Fibroblast of mammary gland (primary cell): ENCODE data around the gene ZNF274.
A peak's percentile ranks its signal among the peaks of the same experiment; 100 is the strongest.

Experiments used
- DNase-seq: peaks from one replicate; pipeline ENCODE4 v3.0.0-alpha.2; 2010; ENCODE audit warnings: low read depth
- H3K4me3 ChIP-seq: 2 replicates; pipeline ENCODE4 v1.5.1; 2011; ENCODE audit warnings: low read depth, mild to moderate bottlenecking, low read length, moderate library complexity; ENCODE audit not compliant: control insufficient read depth
- TF ChIP-seq, protein P1 (sequence below): conservative IDR thresholded peaks from 2 replicates; pipeline ENCODE4 v1.5.1; 2011; ENCODE audit warnings: low read depth, low read length, inconsistent platforms; ENCODE audit not compliant: control insufficient read depth, insufficient read depth

Gene ZNF274

DNA sequence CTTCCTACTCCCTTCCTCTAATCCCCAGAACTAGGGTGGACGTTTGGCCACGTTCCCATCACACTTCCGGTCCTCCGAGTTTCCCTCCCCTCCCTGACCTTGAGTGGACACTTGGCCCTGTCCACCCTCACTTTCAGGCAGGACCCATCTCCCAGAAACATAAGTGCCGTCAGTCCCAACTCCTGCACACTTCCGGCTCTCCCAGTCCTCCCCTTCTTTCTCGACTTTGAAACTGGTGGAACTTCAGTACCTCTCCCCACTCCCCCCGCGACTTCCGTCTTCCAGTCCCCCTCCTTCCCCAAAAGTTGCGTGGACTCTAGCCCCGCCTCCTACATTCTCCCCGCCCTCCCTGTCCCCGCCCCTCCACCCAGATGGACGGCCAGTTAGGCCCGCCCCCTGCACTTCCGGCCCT lies 278 bp upstream of the ZNF274 start:
- TF ChIP-seq, protein P1, sequence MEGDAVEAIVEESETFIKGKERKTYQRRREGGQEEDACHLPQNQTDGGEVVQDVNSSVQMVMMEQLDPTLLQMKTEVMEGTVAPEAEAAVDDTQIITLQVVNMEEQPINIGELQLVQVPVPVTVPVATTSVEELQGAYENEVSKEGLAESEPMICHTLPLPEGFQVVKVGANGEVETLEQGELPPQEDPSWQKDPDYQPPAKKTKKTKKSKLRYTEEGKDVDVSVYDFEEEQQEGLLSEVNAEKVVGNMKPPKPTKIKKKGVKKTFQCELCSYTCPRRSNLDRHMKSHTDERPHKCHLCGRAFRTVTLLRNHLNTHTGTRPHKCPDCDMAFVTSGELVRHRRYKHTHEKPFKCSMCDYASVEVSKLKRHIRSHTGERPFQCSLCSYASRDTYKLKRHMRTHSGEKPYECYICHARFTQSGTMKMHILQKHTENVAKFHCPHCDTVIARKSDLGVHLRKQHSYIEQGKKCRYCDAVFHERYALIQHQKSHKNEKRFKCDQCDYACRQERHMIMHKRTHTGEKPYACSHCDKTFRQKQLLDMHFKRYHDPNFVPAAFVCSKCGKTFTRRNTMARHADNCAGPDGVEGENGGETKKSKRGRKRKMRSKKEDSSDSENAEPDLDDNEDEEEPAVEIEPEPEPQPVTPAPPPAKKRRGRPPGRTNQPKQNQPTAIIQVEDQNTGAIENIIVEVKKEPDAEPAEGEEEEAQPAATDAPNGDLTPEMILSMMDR = no peak
- H3K4me3 ChIP-seq = peak overlapping the region; percentile 80
- DNase-seq = no peak

DNA sequence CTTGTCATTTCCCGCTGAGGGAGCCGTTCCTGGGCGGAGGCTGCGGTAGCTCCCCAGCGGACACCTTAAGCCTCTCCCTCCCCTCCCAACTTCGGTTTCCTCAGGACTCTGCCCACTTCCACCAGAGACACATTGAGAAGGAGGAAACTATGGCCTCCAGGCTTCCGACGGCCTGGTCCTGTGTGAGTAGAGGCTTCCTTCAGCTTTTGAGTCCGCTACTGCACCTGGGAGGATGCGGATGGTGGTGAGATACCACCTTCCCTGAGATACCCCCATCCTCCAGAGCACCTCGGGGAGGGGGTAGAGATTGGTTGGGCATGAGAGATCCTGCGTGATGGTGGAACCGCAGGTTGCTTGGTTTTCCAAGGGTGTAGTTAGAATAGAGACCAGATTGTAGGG lies 955 bp downstream of the ZNF274 start:
- TF ChIP-seq, protein P1 = no peak
- DNase-seq = no peak
- peak overlapping the region; percentile 80 for H3K4me3 ChIP-seq

DNA sequence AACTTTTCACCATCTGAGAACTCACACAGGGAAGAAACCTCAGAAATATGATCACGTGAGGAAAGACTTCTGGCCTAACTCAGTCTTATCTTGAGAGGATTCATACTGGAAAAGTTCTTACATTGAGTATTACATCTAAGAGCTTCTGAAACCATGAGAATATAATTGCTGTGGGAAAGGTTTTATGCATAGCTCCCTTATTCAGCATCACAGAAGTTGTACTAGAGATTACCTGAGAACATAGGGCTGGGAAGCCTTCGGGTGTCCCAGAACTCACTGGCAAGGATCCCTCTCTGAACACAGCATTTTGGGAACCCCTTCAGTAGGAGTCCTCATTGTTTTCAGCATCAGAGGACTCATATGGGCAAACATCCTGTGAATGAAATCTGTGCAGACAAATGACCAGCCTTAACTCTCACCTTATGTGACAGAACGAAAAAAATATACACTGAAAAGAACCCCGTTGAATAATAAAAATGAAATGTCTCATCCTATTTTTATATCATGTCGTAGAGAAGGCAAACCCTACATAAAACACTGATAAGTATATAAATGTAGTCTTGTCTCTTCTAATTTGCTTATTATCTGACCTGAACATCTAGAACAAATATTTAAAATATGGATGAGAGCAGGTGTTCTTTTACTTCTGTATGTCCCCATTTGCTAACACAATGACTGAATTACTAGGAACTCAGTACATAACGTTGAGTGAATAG lies 14.2 kb downstream of the ZNF274 start:
- peak; percentile 43 for DNase-seq
- TF ChIP-seq, protein P1 = no peak
- H3K4me3 ChIP-seq = no peak overlapping the region

DNA sequence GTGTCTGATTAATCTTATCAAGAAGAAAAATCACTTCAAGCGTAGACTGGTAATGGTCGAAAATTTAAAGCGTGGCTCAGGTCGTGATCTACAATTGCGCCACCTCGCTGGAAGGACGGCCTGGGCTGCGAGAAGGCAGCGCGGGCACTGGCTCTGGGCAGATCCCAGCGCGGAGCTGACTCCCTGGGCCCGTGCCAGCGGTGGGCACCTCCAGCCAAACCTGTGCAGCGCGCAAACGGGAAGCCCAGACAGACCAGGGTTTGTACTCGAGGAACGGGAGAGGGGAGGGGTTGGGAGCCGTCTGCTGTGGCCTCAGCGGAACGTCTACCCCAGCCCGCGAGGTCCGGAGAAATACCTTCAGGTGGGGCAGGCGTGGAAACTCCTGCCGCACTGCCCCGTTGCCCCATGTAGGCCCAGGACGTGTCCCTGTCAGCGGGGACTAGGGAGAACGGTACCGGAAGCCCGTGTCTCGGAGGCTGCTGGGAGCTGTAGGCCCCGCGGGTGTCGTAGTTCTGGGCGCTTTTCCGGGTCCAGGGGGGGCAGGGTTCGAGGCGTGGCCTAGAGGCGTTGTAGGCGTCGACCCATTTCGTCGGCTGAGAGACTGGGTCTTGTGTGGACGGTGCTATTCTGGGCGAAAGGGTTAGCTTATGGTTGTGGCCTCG lies 21.1 kb downstream of the ZNF274 start:
- H3K4me3 ChIP-seq = no peak overlapping the region
- DNase-seq = peak; percentile 10
- TF ChIP-seq, protein P1 = no peak

DNA sequence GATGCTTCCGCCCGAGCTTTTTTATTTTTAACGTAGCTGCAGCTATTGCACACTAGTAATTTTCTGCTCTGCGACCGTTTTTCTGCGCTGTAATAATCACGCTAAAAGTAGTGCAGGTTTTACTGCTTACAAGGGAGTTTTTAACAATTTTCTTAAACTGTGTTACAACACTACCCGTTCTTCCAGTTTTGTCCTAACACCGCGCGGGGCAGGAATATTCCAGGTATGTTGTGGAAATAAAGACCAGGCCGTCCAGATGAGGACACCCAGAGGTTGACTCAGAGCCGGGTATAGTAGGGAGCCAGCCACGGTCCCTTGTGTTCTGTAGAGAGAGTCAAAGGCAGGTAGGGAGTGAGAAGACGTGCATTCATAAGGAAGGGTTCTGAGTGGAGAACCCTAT lies 21.7 kb downstream of the ZNF274 start:
- TF ChIP-seq, protein P1 = no peak
- no peak overlapping the region for H3K4me3 ChIP-seq
- DNase-seq = no peak

DNA sequence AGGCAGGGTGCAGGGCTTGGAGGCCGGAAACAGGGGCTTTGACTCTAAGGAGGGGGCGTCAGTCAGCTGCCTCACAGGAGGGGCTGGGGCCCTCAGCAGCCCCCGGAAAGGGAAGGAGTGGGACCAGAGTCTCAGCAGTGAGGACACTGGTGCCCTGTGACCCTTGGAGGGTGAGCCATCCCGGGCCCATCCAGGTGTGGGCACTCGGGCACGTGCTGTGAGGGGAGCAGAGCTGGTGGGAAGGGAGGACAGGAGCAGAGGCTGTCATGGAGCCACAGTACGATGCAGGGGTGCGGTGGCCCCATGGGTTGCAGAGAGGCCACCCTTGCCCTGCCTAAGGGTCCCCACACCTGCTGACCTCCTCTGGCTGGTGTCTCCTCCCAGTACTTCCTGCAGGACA lies 26.7 kb downstream of the ZNF274 start:
- TF ChIP-seq, protein P1 = no peak
- H3K4me3 ChIP-seq = no peak overlapping the region
- DNase-seq = no peak
